Duodenal mucosa (tissue), 2 donors: ENCODE data around the gene SAMD4B.

Experiments
- H3K27ac ChIP-seq: one replicate; pipeline ENCODE4 v1.7.0; 2013; ENCODE audit warnings: low read depth, low read length
- H3K27me3 ChIP-seq, 2 donors: one replicate each; pipeline ENCODE4 v1.7.0; 2013; ENCODE audit warnings: low read length in 2 of 2, control low read depth in 1 of 2; ENCODE audit not compliant: insufficient read depth in 2 of 2, control insufficient read depth in 1 of 2
- H3K36me3 ChIP-seq, 2 donors: one replicate each; pipeline ENCODE4 v1.7.0; 2013; ENCODE audit warnings: low read length in 2 of 2, control low read depth in 1 of 2; ENCODE audit not compliant: insufficient read depth in 2 of 2, control insufficient read depth in 1 of 2
- H3K4me1 ChIP-seq, 2 donors: one replicate each; pipeline ENCODE4 v1.7.0; 2013; ENCODE audit warnings: low read length in 2 of 2, control low read depth in 1 of 2; ENCODE audit not compliant: insufficient read depth in 2 of 2, control insufficient read depth in 1 of 2
- H3K4me3 ChIP-seq, 2 donors: one replicate each; pipeline ENCODE4 v1.7.0; 2013; ENCODE audit warnings: low read length in 2 of 2, low read depth in 1 of 2
- H3K9ac ChIP-seq, 2 donors: one replicate each; pipeline ENCODE4 v1.7.0; 2013; ENCODE audit warnings: low read length in 2 of 2, low read depth in 1 of 2
- H3K9me3 ChIP-seq, 2 donors: one replicate each; pipeline ENCODE4 v1.7.0; 2013; ENCODE audit warnings: low read length in 2 of 2, control low read depth in 1 of 2; ENCODE audit not compliant: control insufficient read depth in 1 of 2

The SAMD4B gene

DNA sequence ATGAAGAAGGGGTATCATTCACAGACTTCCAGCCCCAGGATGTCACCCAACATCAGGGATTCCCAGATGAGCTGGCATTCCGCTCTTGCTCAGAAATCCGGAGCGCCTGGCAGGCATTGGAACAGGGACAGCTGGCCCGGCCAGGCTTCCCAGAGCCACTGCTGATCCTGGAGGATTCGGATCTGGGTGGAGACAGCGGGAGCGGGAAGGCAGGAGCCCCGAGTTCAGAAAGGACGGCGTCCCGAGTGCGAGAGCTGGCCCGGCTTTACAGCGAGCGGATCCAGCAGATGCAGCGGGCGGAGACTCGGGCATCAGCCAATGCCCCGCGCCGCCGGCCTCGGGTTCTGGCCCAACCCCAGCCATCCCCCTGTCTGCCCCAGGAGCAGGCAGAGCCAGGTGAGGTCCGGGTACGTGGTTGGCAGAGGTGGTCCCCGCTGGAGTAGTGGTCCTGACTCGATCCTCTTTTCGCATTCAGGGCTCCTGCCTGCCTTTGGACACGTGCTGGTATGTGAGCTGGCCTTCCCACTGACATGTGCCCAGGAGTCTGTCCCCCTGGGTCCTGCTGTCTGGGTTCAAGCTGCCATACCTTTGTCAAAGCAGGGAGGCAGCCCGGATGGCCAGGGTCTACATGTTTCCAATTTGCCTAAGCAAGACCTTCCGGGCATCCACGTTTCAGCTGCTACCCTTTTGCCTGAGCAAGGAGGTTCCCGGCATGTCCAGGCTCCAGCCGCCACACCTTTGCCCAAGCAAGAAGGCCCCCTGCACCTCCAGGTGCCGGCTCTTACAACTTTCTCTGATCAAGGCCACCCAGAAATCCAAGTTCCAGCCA, 81.3 kb downstream of the SAMD4B start:
- Histone ChIP-seq H3K36me3 (peaks cover 0 to 9% of the 10 kb centered on the region in 2 donors), H3K27me3 (no peaks in the 10 kb centered on the region), H3K27ac (no peak overlapping the region), H3K4me3 (no peak overlapping the region), H3K9me3 (no peaks in the 10 kb centered on the region), H3K4me1 (no peaks in the 10 kb centered on the region), H3K9ac (no peak overlapping the region)

DNA sequence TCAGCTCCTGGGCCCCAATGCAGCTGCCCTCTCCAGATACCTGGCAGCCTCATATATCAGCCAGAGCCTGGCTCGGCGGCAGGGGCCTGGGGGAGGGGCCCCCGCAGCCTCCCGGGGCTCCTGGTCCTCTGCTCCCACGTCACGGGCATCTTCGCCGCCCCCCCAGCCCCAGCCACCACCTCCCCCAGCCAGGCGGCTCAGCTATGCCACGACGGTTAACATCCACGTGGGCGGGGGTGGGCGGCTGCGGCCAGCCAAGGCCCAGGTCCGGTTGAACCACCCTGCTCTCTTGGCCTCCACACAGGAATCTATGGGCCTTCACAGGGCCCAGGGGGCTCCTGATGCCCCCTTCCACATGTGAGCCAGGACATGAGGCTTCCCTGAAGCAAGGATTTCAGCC, 82.7 kb downstream of the SAMD4B start:
- Histone ChIP-seq H3K4me1 (peaks cover 0 to 5% of the 10 kb centered on the region in 2 donors), H3K27ac (no peak overlapping the region), H3K36me3 (peaks cover 0 to 5% of the 10 kb centered on the region in 2 donors), H3K9me3 (no peaks in the 10 kb centered on the region), H3K4me3 (no peak overlapping the region), H3K9ac (no peak overlapping the region), H3K27me3 (no peaks in the 10 kb centered on the region)

DNA sequence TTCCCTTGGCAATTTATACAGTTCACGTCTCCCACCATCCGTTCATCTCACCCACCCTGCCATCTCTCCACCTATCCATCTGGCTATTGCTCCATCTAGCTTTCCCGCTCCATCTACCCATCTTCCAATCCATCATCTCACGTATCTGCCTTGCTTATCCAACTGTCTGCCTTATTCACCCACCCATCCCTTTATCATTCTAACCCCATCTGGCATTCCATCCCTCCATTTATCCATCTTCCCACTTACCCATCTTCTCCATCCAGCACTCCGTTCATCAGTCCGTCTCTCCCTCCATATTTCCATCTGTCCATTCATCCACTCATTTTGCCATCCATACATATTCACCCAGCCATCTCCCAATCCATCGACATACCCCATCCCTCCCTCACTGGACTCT, 83.5 kb downstream of the SAMD4B start:
- Histone ChIP-seq H3K27me3 (no peaks in the 10 kb centered on the region), H3K4me3 (no peak overlapping the region), H3K36me3 (peaks cover 0 to 5% of the 10 kb centered on the region in 2 donors), H3K9ac (no peak overlapping the region), H3K9me3 (no peaks in the 10 kb centered on the region), H3K4me1 (peaks cover 0 to 8% of the 10 kb centered on the region in 2 donors), H3K27ac (no peak overlapping the region)

DNA sequence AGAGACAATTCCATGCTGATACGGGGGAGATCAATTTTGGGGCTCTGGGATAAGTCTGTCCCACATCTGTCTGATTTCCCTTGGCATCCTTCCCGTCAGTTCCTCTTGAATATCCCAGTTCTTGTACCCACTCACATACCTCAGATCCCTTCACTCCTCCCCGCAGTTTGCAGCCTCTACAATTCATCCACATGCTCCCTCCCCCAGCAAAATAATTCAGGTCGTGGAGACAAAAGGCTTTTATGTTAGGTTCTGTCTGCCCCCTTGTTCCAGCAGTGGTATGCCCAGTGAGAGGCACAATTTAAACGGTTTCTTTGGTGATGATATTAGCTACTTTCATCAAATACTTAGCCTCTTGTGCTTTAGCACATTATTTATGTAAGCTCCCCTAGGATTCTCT, 83.9 kb downstream of the SAMD4B start:
- no peak overlapping the region for H3K9ac ChIP-seq
- H3K4me1 ChIP-seq: peaks cover 0 to 11% of the 10 kb centered on the region in 2 donors
- H3K4me3 ChIP-seq: no peak overlapping the region
- no peaks in the 10 kb centered on the region for H3K9me3 ChIP-seq
- peaks cover 0 to 5% of the 10 kb centered on the region in 2 donors for H3K36me3 ChIP-seq
- H3K27ac ChIP-seq: no peak overlapping the region
- H3K27me3 ChIP-seq: no peaks in the 10 kb centered on the region

DNA sequence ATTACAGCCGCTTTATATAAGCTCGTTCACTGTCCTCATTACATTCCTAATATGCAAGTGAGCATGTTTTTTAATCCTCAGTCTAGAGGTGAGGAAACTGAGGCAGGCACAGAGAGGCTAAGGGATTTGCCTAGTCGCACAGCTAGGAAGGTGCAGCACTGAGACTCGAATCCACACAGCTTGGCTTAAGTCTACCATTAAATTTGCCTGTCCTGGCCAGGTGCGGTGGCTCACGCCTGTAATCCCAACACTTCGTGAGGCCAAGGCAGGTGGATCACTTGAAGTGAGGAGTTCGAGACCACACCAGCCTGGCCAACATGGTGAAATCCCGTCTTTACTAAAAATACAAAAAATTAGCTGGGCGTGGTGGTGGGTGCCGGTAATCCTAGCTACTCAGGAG, 85.5 kb downstream of the SAMD4B start:
- no peaks in the 10 kb centered on the region for H3K9me3 ChIP-seq
- peaks cover 0 to 10% of the 10 kb centered on the region in 2 donors for H3K36me3 ChIP-seq
- H3K27me3 ChIP-seq: no peaks in the 10 kb centered on the region
- H3K27ac ChIP-seq: no peak overlapping the region
- no peak overlapping the region for H3K4me3 ChIP-seq
- H3K4me1 ChIP-seq: peaks cover 0 to 13% of the 10 kb centered on the region in 2 donors
- no peak overlapping the region for H3K9ac ChIP-seq

- Histone ChIP-seq H3K27me3 (no peaks in the 10 kb centered on the region), H3K4me3 (no peak overlapping the region), H3K9ac (no peak overlapping the region), H3K4me1 (peaks cover 0 to 16% of the 10 kb centered on the region in 2 donors), H3K36me3 (peaks cover 8 to 18% of the 10 kb centered on the region in 2 donors), H3K9me3 (no peaks in the 10 kb centered on the region), H3K27ac (peak overlapping the region; percentile 33)
Observed at GRCh38 chr19:39428283-39429112, 86.3 kb downstream of the SAMD4B start.

DNA sequence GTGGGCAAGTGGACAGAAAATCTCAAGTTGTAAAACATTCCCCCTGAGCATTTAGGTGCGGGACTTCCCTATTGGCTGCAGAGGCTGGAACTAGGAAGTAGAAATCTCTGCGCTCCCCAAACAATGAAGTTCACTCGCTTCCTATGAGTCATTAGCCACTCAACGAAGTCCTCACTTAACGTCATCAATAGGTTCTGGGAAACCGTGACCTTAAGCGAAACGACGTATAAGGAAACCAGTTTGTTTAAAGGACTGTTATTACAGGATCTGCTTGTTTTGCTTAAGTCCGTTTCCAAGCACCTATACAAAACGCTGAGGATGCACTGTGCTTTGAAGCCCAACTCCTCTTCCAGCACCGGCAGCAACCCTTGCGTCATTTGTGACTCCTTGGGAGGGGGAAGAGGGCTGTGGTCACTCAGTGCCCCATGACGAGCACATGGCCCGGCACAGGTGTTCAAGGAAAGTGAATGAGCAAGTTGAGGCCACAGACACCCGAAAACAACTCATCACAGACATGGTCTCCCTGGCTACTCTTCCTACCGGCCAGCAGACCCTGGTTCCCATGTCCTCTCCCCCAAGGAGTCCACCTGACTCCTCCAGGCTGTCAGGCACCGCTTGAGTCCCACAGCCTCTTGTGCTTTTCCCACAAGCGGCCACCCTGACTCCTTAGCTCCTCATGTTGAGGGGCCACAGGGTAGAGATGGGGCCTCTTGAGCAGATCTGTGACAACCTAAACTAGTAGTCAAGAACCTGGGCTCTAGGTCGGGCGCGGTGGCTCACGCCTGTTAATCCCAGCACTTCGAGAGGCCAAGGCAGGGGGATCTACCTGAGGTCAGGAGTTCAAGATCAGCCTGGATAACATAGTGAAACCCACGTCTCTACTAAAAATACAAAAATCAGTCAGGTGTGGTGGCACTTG, 88.7 kb downstream of the SAMD4B start:
- peaks cover 14 to 24% of the 10 kb centered on the region in 2 donors for H3K36me3 ChIP-seq
- H3K4me3 ChIP-seq: peak overlapping the region in 1 of 2 donors; percentile 34
- no peak overlapping the region for H3K9ac ChIP-seq
- H3K27ac ChIP-seq: peak overlapping the region; percentile 53
- H3K4me1 ChIP-seq: peaks cover 12 to 36% of the 10 kb centered on the region in 2 donors
- H3K9me3 ChIP-seq: no peaks in the 10 kb centered on the region
- no peaks in the 10 kb centered on the region for H3K27me3 ChIP-seq

GRCh38 chr19:39432677-39433025, 90.4 kb downstream of the SAMD4B start:
- Histone ChIP-seq H3K9me3 (no peaks in the 10 kb centered on the region), H3K9ac (no peak overlapping the region), H3K4me3 (no peak overlapping the region), H3K4me1 (peaks cover 19 to 41% of the 10 kb centered on the region in 2 donors), H3K36me3 (peaks cover 14 to 24% of the 10 kb centered on the region in 2 donors), H3K27me3 (no peaks in the 10 kb centered on the region), H3K27ac (no peak overlapping the region)

GRCh38 chr19:39433480-39434079, 91.4 kb downstream of the SAMD4B start:
- Histone ChIP-seq H3K27ac (no peak overlapping the region), H3K9ac (peak overlapping the region in 1 of 2 donors; percentile 37), H3K4me3 (no peak overlapping the region), H3K9me3 (no peaks in the 10 kb centered on the region), H3K27me3 (no peaks in the 10 kb centered on the region), H3K36me3 (peaks cover 14 to 24% of the 10 kb centered on the region in 2 donors), H3K4me1 (peaks cover 19 to 40% of the 10 kb centered on the region in 2 donors)
